Right renal pelvis (tissue), 4 donors: ENCODE measurements around the gene MVB12B. TPM values are rescaled to one million over a fixed set of nuclear protein-coding genes. Genes with fewer than 3 reads are reported as not detected.

Experiments
- DNase-seq, 4 donors: peaks; one replicate each; pipeline ENCODE4 v3.0.0-alpha.2; 2013; ENCODE audit warnings: low read depth in 4 of 4, low spot score in 3 of 4, missing footprints in 1 of 4
- polyA plus RNA-seq, 4 donors: library from polyadenylated mRNA; unstranded; fragments of 120-200 nt; gene quantifications; one replicate each; pipeline ENCODE4 v1.2.1, GENCODE V29; 2013; ENCODE audit not compliant: insufficient read length in 4 of 4

MVB12B gene
- polyA plus RNA-seq, 4 donors: 17.9 to 19.7 (median 18.9) TPM

- DNase-seq: no peak
Measured at GRCh38 chr9:126354887-126355770, 28.5 kb downstream of the MVB12B start.

DNA sequence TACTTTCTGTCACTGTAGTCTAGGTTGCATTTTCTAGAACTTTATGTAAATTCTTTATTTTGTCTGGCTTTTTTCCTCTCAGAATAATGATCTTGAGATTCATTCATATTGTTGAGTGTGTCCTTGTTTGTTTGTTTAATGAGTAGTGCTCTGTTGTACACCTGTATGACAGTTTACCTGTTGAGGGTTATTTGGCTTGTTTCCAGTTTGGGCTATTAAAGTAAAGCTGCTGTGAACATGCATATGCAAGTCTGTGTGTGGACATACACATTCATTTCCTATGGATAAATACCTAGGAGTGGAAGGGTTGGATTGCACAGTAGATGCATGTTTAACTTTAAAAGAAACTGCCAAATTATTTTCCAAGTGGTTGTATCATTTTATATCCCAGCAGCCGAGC is 30.4 kb downstream of the MVB12B start:
- no peak for DNase-seq

- no peak for DNase-seq
Measured at GRCh38 chr9:126360073-126360472, 33.4 kb downstream of the MVB12B start.

DNA sequence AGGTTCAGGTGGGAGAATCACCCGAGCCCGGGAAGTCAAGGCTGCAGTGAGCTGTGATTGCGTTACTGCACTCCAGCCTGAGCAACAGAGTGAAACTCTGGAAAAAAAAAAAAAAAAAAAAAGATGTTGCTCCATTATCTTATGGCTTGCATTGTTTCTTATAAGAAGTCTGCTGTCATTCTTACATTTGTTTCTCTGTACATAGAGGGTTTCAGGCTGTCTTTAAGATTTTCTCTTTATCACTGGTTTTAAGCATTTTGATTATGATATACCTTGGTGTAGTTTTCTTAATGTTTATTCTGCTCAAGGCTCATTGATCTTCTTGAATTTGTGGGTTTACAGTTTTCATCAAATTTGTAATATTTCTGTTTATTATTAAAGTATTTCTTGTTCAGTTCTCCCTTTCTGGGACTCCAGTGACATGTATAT is 35.2 kb downstream of the MVB12B start:
- DNase-seq: no peak

DNA sequence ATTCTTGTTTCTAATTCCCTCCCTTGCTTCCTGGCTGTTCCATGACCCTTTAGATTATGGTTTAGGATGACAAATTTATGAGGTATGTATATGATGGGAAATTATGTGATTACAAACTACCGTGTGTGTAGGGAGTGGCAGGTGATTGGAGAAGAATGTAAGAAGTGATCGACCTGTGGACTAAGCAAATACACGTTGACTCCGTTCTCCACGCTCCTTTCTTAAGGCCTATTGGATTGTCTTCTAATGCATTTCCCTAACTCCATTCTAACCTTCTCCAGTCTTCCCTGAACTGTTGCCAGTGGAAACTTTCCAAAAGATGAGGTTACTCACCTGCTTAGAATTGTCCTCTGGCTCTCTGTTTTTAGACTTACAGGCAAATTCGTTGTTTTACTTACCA is 36.6 kb downstream of the MVB12B start:
- no peak for DNase-seq

DNA sequence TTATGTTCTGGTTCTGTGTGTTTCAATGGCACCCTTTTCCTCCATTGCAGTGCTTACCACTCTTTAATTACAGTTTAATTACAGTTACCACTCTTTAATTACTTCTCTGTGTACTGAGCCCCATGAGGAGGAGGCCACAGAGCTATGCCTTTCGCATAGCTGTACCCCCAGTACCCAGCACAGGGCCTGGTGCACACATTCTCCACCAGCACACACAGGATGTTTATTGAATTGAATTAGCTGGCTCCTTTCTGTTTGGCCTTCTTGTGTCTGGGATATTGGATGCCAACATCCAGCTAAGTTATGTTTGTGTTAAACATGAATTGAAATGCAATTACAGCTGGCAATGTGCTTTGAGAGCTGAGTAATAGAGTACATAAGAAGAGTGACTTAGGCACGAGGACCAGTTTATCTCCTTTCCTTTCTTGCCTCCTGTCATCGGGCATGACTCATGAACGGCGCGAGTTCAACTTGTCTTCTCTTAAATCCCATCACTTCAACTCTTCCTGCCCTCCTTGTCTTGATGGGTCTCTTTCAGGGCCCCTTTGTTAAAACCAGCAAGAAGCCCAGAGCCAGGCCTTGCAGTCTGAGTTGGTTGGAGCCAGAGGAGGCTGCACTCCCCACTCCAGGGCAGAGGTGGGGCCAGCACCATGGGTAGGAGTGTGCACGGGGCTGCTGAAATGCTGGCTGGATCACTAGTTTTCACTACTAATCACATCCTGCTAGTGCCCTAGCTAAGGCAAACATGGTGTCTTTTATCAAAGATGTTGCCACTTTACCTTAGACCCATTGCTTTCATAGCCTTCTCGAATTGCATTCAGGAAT is 37.4 kb downstream of the MVB12B start:
- DNase-seq: no peak

- DNase-seq: no peak
Measured at GRCh38 chr9:126365780-126366179, 39.2 kb downstream of the MVB12B start.

DNA sequence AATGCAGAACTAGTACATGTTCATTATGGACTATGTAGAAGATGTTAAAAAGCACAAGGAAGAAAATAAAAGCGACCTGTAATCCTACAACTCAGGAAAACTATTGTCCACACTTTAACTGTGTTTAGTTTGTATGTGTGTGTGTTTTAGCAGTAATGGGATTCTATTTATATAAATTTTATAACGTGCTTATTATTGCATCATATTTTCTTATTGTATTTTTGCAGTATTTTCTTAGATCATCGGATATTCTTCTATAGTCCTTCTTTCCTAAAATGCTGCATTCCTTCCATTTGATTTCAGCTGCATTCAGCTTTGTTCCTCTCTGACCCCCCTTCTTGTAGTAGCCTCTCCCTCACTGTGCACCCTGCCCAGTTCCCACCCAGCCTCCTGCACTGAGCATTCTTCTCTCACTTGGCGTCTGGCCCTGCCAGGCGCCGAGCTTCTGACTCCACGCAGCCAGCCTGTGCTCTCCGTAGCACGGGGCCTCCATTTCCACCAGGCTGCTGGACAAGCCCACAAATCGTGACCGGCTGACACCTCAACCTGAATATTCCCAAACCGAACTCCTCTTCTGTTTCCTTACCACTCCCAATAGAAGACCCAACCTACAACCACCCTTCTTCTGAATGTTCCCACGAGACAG is 39.9 kb downstream of the MVB12B start:
- no peak for DNase-seq

- no peak for DNase-seq
Measured at GRCh38 chr9:126367139-126367538, 40.5 kb downstream of the MVB12B start.

DNA sequence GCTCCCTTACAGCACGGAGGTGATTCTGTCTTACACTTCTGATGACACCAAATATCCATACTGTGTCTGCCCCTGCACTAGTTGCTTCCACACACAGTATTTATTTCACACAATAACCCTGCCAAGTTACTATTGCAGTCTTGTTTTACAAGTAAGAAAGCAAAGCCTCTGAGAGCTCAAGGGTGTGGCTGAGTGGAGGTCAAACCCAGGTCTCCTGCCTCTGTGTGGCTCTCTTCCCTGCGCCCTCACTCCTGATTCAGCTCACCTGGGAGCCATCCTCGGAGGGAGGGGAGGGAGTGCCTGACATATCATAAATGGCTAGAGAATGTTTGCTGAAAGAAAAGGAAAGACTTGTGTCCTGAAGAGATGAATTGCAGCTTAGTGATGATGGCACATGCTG is 41.0 kb downstream of the MVB12B start:
- DNase-seq: no peak

- no peak for DNase-seq
Measured at GRCh38 chr9:126368020-126368419, 41.4 kb downstream of the MVB12B start.

GRCh38 chr9:126371007-126371870 is 44.6 kb downstream of the MVB12B start:
- DNase-seq: no peak

DNA sequence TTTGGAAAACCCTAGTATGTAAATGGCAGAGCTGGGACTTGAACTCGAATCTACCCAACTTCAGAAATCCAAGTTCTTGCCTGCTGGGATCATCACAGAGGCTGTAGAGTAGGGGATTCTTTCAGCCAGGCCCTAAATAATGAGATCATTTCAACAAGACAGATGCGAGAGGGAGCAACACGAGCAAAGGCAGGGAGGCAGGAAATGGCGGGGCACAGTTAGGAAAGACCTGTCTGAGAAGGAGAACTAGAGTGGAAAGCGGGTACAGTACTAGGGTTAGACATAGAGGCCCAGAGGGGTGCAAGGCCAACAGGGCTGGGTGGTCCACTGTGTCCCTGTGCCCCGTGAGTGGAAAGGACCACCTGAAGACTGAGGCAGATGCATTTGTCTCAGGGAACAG is 46.1 kb downstream of the MVB12B start:
- no peak for DNase-seq

- no peak for DNase-seq
Measured at GRCh38 chr9:126373241-126373640, 46.6 kb downstream of the MVB12B start.

DNA sequence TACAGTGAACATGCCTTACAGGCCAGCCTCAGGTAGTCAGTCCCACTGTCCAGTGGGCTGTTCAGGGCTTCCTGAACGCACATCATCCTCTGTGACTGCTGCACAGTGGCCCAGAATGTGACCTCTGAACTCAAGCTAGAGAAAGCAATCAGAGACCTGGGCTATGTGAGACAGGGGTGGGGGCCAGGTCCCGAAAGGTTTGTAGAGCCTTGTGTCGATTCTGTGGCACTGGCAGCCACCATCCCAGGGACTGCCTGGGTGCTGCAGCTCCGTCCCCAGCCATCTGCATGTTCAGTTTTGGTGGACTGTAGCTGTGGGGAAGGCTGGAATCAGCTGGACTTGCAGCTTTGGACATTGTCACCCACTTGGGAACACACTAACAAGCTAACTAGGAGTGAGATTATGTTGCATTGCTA is 47.7 kb downstream of the MVB12B start:
- no peak for DNase-seq

DNA sequence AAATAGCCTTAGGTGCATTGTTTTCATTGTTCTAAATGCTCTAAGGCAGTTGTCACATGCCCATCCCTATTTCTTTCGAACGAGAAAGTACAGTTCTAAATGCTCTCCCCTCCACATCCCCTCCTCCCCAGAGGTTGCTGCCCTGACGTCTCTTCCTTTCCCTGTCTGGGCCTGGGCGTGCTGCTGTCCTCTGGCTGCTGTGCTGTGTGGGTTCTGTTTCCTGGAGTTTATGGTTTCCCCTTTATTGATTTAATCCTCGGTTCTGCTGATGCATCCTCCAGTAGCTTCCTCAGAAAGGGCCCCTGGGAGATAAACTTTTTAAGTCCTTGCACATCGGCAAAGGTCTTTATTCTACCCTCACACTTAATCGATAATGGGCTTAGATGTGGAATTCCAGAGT is 48.8 kb downstream of the MVB12B start:
- DNase-seq: no peak

DNA sequence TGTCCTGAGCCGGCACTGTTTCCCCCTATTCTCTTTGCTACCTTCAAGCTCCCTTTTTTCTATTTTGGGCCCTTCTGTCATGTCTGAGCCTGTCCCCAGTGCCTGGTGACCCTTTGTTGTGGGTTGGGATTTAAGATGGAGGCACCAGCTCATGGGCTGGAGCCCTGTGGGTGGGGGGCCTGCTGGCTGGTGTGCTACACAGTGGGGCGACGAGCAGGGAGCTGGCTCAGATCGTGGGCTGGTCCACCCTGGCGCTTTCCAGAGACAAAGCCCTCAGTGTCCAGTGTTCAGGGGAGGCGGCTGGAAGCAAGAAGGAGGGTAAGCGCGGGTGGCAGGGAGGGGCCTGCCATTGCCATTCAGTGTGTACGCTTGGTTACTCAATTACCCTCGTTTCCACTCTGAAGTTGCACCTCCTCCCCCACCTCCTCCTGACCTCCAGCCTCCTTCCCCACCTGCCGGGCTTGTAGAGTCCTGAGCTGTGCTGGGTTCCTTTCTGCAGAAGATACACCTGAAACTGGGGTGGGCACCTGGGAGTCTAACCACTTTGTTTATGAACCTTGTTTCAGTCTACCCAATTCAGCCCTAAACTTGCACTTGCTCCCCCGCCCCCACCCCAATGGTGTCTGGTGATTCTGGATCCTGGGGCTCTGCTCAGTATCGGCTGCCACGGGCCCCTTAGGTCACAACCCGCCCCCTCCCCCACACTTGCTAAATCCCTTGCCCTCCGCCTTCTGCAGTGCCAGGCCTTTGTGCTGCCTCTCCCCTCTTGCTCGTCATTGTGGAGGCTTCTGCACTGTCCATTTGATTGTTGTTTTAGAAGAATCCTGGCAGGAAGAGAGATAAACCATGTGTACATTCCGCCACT is 49.9 kb downstream of the MVB12B start:
- peak in 1 of 4 donors; percentile 33 for DNase-seq

DNA sequence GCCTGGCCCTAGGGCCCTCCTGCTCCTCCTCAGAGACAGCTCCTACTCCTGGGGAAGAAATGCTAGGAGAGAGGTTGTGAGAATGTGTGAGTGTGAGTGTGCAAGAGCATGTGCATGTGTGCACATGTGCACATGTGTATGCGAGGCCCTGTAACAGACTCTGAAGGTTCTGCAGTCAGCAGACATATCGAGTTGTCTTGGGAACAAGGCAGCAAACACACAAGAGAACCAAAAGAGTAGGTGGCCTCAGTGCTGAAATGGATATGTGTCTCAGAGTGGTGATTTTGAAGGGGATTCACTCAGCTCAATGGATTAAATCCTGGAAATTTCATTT is 50.5 kb downstream of the MVB12B start:
- no peak for DNase-seq

GRCh38 chr9:126377536-126377935 is 50.9 kb downstream of the MVB12B start:
- DNase-seq: no peak
